Activated CD8-positive, alpha-beta memory T cell treated with anti-CD3 and anti-CD28 coated beads for 4 hours (primary cell): ENCODE data around the gene KIAA0232.
"Not testable (repeated sequence)": the region's sequence is repeated elsewhere in the genome, so short reads cannot be mapped to it uniquely, and the experiment has no call there.

ENCODE experiments used
- DNase-seq, 2 donors: peaks; one replicate each; pipeline ENCODE4 v3.0.0-alpha.2; 2020; ENCODE audit warnings: low read depth in 2 of 2

The KIAA0232 gene

GRCh38 chr4:6880691-6881090 is 98.2 kb downstream of the KIAA0232 start:
- DNase-seq, result no peak

GRCh38 chr4:6881908-6882307 is 99.4 kb downstream of the KIAA0232 start:
- no peak for DNase-seq

GRCh38 chr4:6884341-6884870 is 101.9 kb downstream of the KIAA0232 start:
- no peak for DNase-seq

GRCh38 chr4:6885953-6886557 is 103.5 kb downstream of the KIAA0232 start:
- no peak for DNase-seq

GRCh38 chr4:6886886-6887285 is 104.4 kb downstream of the KIAA0232 start:
- DNase-seq, result no peak

GRCh38 chr4:6887591-6888371 is 105.3 kb downstream of the KIAA0232 start:
- no peak for DNase-seq

- no peak for DNase-seq
These were observed 106.1 kb downstream of the KIAA0232 start for GRCh38 chr4:6888506-6889071.

GRCh38 chr4:6889101-6889735 is 106.7 kb downstream of the KIAA0232 start:
- no peak for DNase-seq

- no peak for DNase-seq
These were observed 107.3 kb downstream of the KIAA0232 start for GRCh38 chr4:6889736-6890324.

GRCh38 chr4:6890358-6890757 is 107.8 kb downstream of the KIAA0232 start:
- DNase-seq, result no peak

- not testable (repeated sequence) for DNase-seq
These were observed 108.4 kb downstream of the KIAA0232 start for GRCh38 chr4:6890971-6891370.

- DNase-seq, result no peak
These were observed 109.1 kb downstream of the KIAA0232 start for GRCh38 chr4:6891436-6892170.

GRCh38 chr4:6892190-6892908 is 109.8 kb downstream of the KIAA0232 start:
- no peak for DNase-seq

- DNase-seq, result no peak
These were observed 110.3 kb downstream of the KIAA0232 start for GRCh38 chr4:6892909-6893202.

GRCh38 chr4:6893449-6894085 is 111.0 kb downstream of the KIAA0232 start:
- DNase-seq, result no peak

GRCh38 chr4:6894086-6894478 is 111.6 kb downstream of the KIAA0232 start:
- DNase-seq, result no peak

- DNase-seq, result no peak
These were observed 112.3 kb downstream of the KIAA0232 start for GRCh38 chr4:6894528-6895498.

- DNase-seq, result no peak
These were observed 113.5 kb downstream of the KIAA0232 start for GRCh38 chr4:6896035-6896434.

- no peak for DNase-seq
These were observed 116.2 kb downstream of the KIAA0232 start for GRCh38 chr4:6898763-6899162.
